Caco-2 (cell line): ENCODE data around the gene SLC25A21. TPM values are rescaled to one million over a fixed set of nuclear protein-coding genes. Genes with fewer than 3 reads are reported as not detected.

Experiments
- BruUV-seq: library from RNA; stranded (reverse); fragments of 400-500 nt; replicated peaks from 2 replicates; lab custom pipeline; 2021; lab: Mats Ljungman, UMichigan
- CTCF ChIA-PET: fragments of 300-600 bp; sonication (Branson Sonifier 250); formaldehyde crosslinking; loops from one replicate; lab custom pipeline; 2022; ENCODE audit warnings: antibody characterized with exemption; lab: Charles Lee
- POLR2A ChIA-PET: fragments of 300-600 bp; sonication (Branson Sonifier 250); formaldehyde crosslinking; loops from one replicate; lab custom pipeline; 2022; ENCODE audit warnings: antibody characterized with exemption; lab: Charles Lee
- DNase-seq, 2 experiments: peaks; one replicate each; pipeline versions ENCODE4 v3.0.0 to v3.0.0-alpha.2; 2020 to 2022
- H3K27me3 ChIP-seq: replicated peaks from 2 replicates; pipeline ENCODE4 v1.6.0; 2011; ENCODE audit warnings: low read length; ENCODE audit not compliant: control insufficient read depth, insufficient read depth
- H3K36me3 ChIP-seq: 2 replicates; pipeline ENCODE4 v1.5.1; 2011; ENCODE audit warnings: low read length; ENCODE audit not compliant: control insufficient read depth, insufficient read depth
- H3K4me1 ChIP-seq: fragments of 250-450 bp; sonication (Bioruptor Pico); 2 replicates; pipeline ENCODE4 v1.5.1; 2020; ENCODE audit warnings: mild to moderate bottlenecking
- H3K4me3 ChIP-seq: 2 replicates; pipeline ENCODE4 v1.5.1; 2011; ENCODE audit warnings: low read depth, mild to moderate bottlenecking, control low read depth, low read length
- H3K9me3 ChIP-seq: fragments of 250-450 bp; sonication (Bioruptor Pico); 2 replicates; pipeline ENCODE4 v1.5.1; 2020; ENCODE audit warnings: mild to moderate bottlenecking, moderate library complexity
- H3K27ac Mint-ChIP-seq: one replicate; pipeline ENCODE4 v1.8.0; 2022; ENCODE audit warnings: mixed read lengths; ENCODE audit not compliant: unreplicated experiment
- H3K27me3 Mint-ChIP-seq: one replicate; pipeline ENCODE4 v1.8.0; 2022; ENCODE audit warnings: mixed read lengths; ENCODE audit not compliant: insufficient read depth, unreplicated experiment
- H3K36me3 Mint-ChIP-seq: one replicate; pipeline ENCODE4 v1.8.0; 2022; ENCODE audit warnings: mild to moderate bottlenecking, mixed read lengths; ENCODE audit not compliant: insufficient read depth, unreplicated experiment
- H3K4me1 Mint-ChIP-seq: one replicate; pipeline ENCODE4 v1.8.0; 2022; ENCODE audit warnings: low read depth, mixed read lengths; ENCODE audit not compliant: unreplicated experiment
- H3K4me3 Mint-ChIP-seq: one replicate; pipeline ENCODE4 v1.8.0; 2022; ENCODE audit warnings: mild to moderate bottlenecking, moderate library complexity, mixed read lengths; ENCODE audit not compliant: unreplicated experiment
- H3K9me3 Mint-ChIP-seq: one replicate; pipeline ENCODE4 v1.8.0; 2022; ENCODE audit warnings: mixed read lengths; ENCODE audit not compliant: unreplicated experiment
- CTCF ChIP-seq, 2 experiments: fragments of 200-600 bp in 1 of 2; IDR thresholded peaks; 1 replicate in 1 of 2; 2 replicates in 1 of 2; pipeline versions ENCODE4 v1.5.1 to v1.8.0; 2011 to 2022; ENCODE audit warnings: antibody characterized with exemption in 1 of 2, control low read depth in 1 of 2, inconsistent platforms in 1 of 2, low read depth in 1 of 2, low read length in 1 of 2, mild to moderate bottlenecking in 1 of 2, moderate library complexity in 1 of 2; ENCODE audit not compliant: insufficient read depth in 1 of 2, severe bottlenecking in 1 of 2, unreplicated experiment in 1 of 2
- intact Hi-C: fragments of 100-400 bp; cut with micrococcal nuclease; formaldehyde crosslinking; loops from one replicate; pipeline ENCODE4 v1.10.0; 2022; ENCODE audit not compliant: unreplicated experiment
- total RNA-seq: library from RNA; stranded (reverse); gene quantifications from 2 replicates; pipeline ENCODE4 v1.2.3, GENCODE V29; 2022

SLC25A21 gene
- total RNA-seq, 1 experiment from 2014 or later: 3.2 TPM

DNA sequence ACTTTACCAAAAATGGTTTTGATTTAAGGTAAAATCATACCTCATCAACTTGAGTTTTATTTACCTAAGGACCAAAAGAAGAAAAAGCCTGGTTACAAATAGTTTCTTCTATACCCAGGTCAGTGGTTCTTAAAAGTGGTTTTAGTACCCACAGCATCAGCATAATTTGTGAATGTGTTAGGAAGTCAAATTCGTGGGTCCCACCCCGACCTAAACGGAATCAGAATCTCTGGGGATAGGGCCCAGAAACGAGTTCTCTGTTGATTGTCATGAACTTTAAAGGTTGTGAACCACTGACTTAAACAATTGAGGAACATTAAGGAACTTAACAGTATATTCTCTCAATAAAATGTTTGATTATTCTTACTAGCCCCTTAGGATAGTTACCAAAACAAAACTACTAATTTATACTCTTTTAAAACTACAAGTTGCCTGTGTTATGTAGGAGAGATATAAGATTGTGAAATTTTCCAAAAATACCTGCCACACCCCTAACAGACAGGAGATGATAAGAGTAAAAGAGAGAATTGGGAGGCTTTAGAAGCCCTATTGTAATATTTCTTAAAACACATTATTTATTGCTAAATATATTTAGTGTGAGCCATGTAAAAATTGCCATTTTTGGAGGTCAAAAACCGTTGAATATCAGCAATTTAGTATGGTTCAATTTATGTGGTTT is 669 bp upstream of the SLC25A21 start:
- BruUV-seq: no TSS peak
- Mint-ChIP-seq H3K4me1 (peaks cover 7% of the 10 kb centered on the region), H3K9me3 (no peaks in the 10 kb centered on the region), H3K27ac (peak overlapping the region; percentile 97), H3K4me3 (peak overlapping the region; percentile 90), H3K36me3 (no peaks in the 10 kb centered on the region), H3K27me3 (no peaks in the 10 kb centered on the region)
- Histone ChIP-seq H3K9me3 (no peaks in the 10 kb centered on the region), H3K4me1 (peaks cover 18% of the 10 kb centered on the region), H3K27me3 (no peaks in the 10 kb centered on the region), H3K4me3 (peak overlapping the region; percentile 86), H3K36me3 (no peaks in the 10 kb centered on the region)
- no peak for TF ChIP-seq CTCF (IDR thresholded peaks at IDR 0.05; ENCODE audit: insufficient read depth in 1 of 2, low read depth in 1 of 2, low read length in 1 of 2, severe bottlenecking in 1 of 2, unreplicated experiment in 1 of 2)
- intact Hi-C loops: loop anchor here (1.0 to 2.0 kb wide), 2 partner anchors 25 to 60 kb away; no protein-coding TSS in a partner anchor
- CTCF ChIA-PET: no interaction called here
- POLR2A ChIA-PET: no interaction called here
- no peak for DNase-seq

DNA sequence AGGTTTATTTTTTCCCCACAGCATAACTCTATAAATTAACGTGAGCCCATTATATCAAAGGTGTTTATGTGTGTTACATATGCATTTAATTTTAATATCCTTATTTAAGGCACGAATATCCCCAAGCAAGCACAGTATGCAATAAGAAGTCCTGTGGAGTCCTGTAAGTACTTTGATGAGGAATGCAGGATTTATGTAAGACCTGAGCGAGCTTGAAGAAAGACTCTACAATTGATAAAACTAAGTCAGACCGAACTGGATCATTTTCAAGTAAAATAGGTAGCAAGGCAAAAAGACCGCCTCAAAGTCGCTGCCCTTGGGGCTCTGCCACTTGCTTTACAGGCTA is 755 bp downstream of the SLC25A21 start:
- TSS peak; percentile 64 for BruUV-seq
- H3K36me3 ChIP-seq: no peaks in the 10 kb centered on the region
- ChIA-PET CTCF (interaction anchor here (1.0 kb wide), 2 partner anchors 59 to 523 kb away, joined by 3 read pairs; no protein-coding TSS in a partner anchor), POLR2A (interaction anchor here (0.6 to 1.1 kb wide), 2 partner anchors 15 to 26 kb away, joined by 4 to 7 read pairs; partner anchors contain the start of gene MIPOL1)
- no peak for TF ChIP-seq CTCF (IDR thresholded peaks at IDR 0.05; ENCODE audit: insufficient read depth in 1 of 2, low read depth in 1 of 2, low read length in 1 of 2, severe bottlenecking in 1 of 2, unreplicated experiment in 1 of 2)
- H3K4me1 Mint-ChIP-seq: peaks cover 7% of the 10 kb centered on the region
- H3K4me3 Mint-ChIP-seq: peak overlapping the region; percentile 90
- H3K4me1 ChIP-seq: peaks cover 18% of the 10 kb centered on the region
- H3K9me3 ChIP-seq: no peaks in the 10 kb centered on the region
- no peaks in the 10 kb centered on the region for H3K27me3 Mint-ChIP-seq
- H3K36me3 Mint-ChIP-seq: no peaks in the 10 kb centered on the region
- H3K27me3 ChIP-seq: no peaks in the 10 kb centered on the region
- peak overlapping the region; percentile 97 for H3K27ac Mint-ChIP-seq
- intact Hi-C loops: loop anchor here (1.0 to 2.0 kb wide), 2 partner anchors 27 to 61 kb away; no protein-coding TSS in a partner anchor
- no peaks in the 10 kb centered on the region for H3K9me3 Mint-ChIP-seq
- H3K4me3 ChIP-seq: peak overlapping the region; percentile 86
- no peak for DNase-seq

DNA sequence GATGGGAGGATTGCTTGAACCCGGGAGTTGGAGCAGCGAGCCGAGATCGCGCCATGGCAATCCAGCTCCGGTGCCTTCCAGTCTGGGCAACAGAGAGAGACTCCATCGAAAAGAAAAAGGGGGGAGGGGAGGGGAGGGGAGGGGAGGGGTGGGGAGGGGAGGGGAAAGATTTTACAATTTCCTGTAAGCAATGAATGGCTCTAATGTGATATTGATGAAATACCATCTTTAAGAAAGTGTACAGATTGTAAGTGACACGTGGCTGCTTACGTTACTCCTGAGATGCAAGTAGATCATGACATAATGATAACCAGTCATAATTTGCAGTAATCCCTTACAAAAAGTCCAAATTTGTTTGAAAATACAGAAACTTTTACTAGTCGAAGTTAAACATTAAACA is 1.4 kb downstream of the SLC25A21 start:
- H3K4me3 Mint-ChIP-seq: no peak overlapping the region
- Histone ChIP-seq H3K36me3 (no peaks in the 10 kb centered on the region), H3K27me3 (no peaks in the 10 kb centered on the region), H3K4me1 (peaks cover 18% of the 10 kb centered on the region), H3K9me3 (no peaks in the 10 kb centered on the region), H3K4me3 (no peak overlapping the region)
- POLR2A ChIA-PET: no interaction called here
- intact Hi-C loops: no loop called here
- no peaks in the 10 kb centered on the region for H3K27me3 Mint-ChIP-seq
- H3K9me3 Mint-ChIP-seq: no peaks in the 10 kb centered on the region
- DNase-seq: no peak
- CTCF ChIA-PET: interaction anchor here (1.0 kb wide), 1 partner anchor 523 kb away, joined by 3 read pairs; no protein-coding TSS in a partner anchor
- no TSS peak for BruUV-seq
- H3K36me3 Mint-ChIP-seq: no peaks in the 10 kb centered on the region
- TF ChIP-seq CTCF (IDR thresholded peaks at IDR 0.05; ENCODE audit: insufficient read depth in 1 of 2, low read depth in 1 of 2, low read length in 1 of 2, severe bottlenecking in 1 of 2, unreplicated experiment in 1 of 2): no peak
- no peak overlapping the region for H3K27ac Mint-ChIP-seq
- H3K4me1 Mint-ChIP-seq: peaks cover 7% of the 10 kb centered on the region
